GM12892 (cell line): ENCODE results near the gene ETF1.

ENCODE experiments used
- POLR2AphosphoS5 ChIP-seq: IDR thresholded peaks from 2 replicates; pipeline ENCODE4 v1.6.1; 2011; ENCODE audit warnings: low read depth, low read length, control low read depth
- TAF1 ChIP-seq: IDR thresholded peaks from 2 replicates; pipeline ENCODE4 v1.6.1; 2011; ENCODE audit warnings: low read depth, mild to moderate bottlenecking, control low read depth, low read length, borderline replicate concordance

DNA sequence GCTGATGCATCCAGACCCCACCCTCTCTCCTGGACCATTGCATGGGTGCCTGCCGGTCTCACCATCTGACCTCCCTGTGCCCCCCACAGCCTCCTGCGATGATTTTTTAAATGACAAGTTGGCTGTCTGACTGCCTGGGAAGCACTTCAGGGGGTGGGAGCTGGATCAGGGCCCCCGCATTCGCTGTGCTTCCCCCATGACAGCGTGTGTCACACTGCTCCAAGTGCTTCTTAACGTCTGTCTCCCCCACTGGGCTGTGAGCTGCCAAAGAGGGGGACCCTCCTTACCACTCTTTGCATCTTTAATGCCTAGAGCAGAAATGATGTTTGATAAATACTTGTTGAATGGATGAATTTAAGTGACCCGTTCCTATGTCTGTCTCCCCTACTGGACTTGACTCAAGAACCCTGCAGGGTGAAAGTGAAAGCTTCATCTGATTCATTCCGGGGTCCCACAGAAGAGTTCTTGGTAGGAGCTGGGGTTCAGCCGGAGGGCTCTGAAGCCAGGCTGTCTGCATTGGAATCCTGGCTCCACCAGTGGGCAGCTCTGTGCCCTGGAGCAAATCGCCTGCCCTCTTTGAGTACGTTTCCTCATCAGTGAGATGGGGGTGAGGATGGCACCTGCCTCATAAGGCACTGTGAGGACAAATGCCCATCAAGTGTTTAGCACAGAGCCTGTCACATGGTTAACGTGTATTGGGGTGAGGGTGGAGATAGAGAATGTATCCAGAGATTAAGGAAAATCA is 85.3 kb downstream of the ETF1 start:
- TF ChIP-seq TAF1 (no peak), POLR2AphosphoS5 (no peak)
